GM21737 (cell line): ENCODE data around the gene ZCCHC7.
"Not testable (repeated sequence)": the region's sequence is repeated elsewhere in the genome, so short reads cannot be mapped to it uniquely, and the experiment has no call there.

ENCODE experiments used
- ATAC-seq: cut with Tn5 transposase; IDR thresholded peaks from one replicate; pipeline ENCODE4 v1.9.1; 2021; ENCODE audit warnings: mild to moderate bottlenecking, moderate library complexity; ENCODE audit not compliant: unreplicated experiment

Gene ZCCHC7

GRCh38 chr9:37167456-37168047 is 47.2 kb downstream of the ZCCHC7 start:
- no peak for ATAC-seq

GRCh38 chr9:37172557-37172956 is 52.2 kb downstream of the ZCCHC7 start:
- ATAC-seq = no peak

GRCh38 chr9:37174247-37174646 is 53.9 kb downstream of the ZCCHC7 start:
- no peak for ATAC-seq

- no peak for ATAC-seq
Observed at GRCh38 chr9:37178742-37179141, 58.4 kb downstream of the ZCCHC7 start.

GRCh38 chr9:37179576-37179975 is 59.2 kb downstream of the ZCCHC7 start:
- no peak for ATAC-seq

GRCh38 chr9:37180138-37180537 is 59.8 kb downstream of the ZCCHC7 start:
- no peak for ATAC-seq

GRCh38 chr9:37182718-37183117 is 62.3 kb downstream of the ZCCHC7 start:
- no peak for ATAC-seq

- no peak for ATAC-seq
Observed at GRCh38 chr9:37184905-37185867, 64.8 kb downstream of the ZCCHC7 start.

GRCh38 chr9:37187292-37187691 is 66.9 kb downstream of the ZCCHC7 start:
- ATAC-seq = peak; percentile 33

- peak; percentile 58 for ATAC-seq
Observed at GRCh38 chr9:37187713-37188439, 67.5 kb downstream of the ZCCHC7 start.

- not testable (repeated sequence) for ATAC-seq
Observed at GRCh38 chr9:37190739-37191138, 70.4 kb downstream of the ZCCHC7 start.

GRCh38 chr9:37191403-37192089 is 71.2 kb downstream of the ZCCHC7 start:
- ATAC-seq = no peak

GRCh38 chr9:37192803-37193202 is 72.4 kb downstream of the ZCCHC7 start:
- no peak for ATAC-seq

GRCh38 chr9:37197158-37198038 is 77.0 kb downstream of the ZCCHC7 start:
- ATAC-seq = peak; percentile 49

GRCh38 chr9:37198039-37198729 is 77.8 kb downstream of the ZCCHC7 start:
- no peak for ATAC-seq

- no peak for ATAC-seq
Observed at GRCh38 chr9:37198831-37199230, 78.5 kb downstream of the ZCCHC7 start.

- ATAC-seq = no peak
Observed at GRCh38 chr9:37200433-37201005, 80.1 kb downstream of the ZCCHC7 start.

- no peak for ATAC-seq
Observed at GRCh38 chr9:37201581-37201980, 81.2 kb downstream of the ZCCHC7 start.

GRCh38 chr9:37202091-37202490 is 81.7 kb downstream of the ZCCHC7 start:
- ATAC-seq = no peak
